SK-N-SH treated with all-trans-retinoic acid at 6 μM for 48 hours (cell line): ENCODE results near the gene TTC7B.

Experiments
- ATAC-seq: fragments of 200-7000 bp; cut with Tn5 transposase; 3 replicates; pipeline ENCODE4 v1.9.1; 2020; ENCODE audit warnings: mild to moderate bottlenecking, moderate library complexity
- BACH2 ChIP-seq: fragments of 250-450 bp; sonication (Bioruptor Pico); IDR thresholded peaks from 2 replicates; pipeline ENCODE4 v1.9.0; 2021; ENCODE audit warnings: mild to moderate bottlenecking, borderline replicate concordance
- CREB5 ChIP-seq: fragments of 250-450 bp; sonication (Bioruptor Pico); IDR thresholded peaks from 2 replicates; pipeline ENCODE4 v1.5.1; 2020; ENCODE audit warnings: low read depth, mild to moderate bottlenecking, moderate library complexity
- CSDC2 ChIP-seq: fragments of 250-450 bp; sonication (Bioruptor Pico); IDR thresholded peaks from 2 replicates; pipeline ENCODE4 v1.5.0; 2020; ENCODE audit warnings: mild to moderate bottlenecking, moderate library complexity
- GLIS3 ChIP-seq: fragments of 250-450 bp; sonication (Bioruptor Pico); IDR thresholded peaks from 2 replicates; pipeline ENCODE4 v1.5.0; 2020; ENCODE audit warnings: mild to moderate bottlenecking, moderate library complexity
- ISL1 ChIP-seq: fragments of 250-450 bp; sonication (Bioruptor Pico); IDR thresholded peaks from 2 replicates; pipeline ENCODE4 v2.1.2; 2022; ENCODE audit warnings: mild to moderate bottlenecking, moderate library complexity
- OSR1 ChIP-seq: fragments of 250-450 bp; sonication (Bioruptor Pico); IDR thresholded peaks from 2 replicates; pipeline ENCODE4 v1.8.0; 2022; ENCODE audit warnings: moderate library complexity, mild to moderate bottlenecking, inconsistent platforms
- PATZ1 ChIP-seq: fragments of 250-450 bp; sonication (Bioruptor Pico); IDR thresholded peaks from 2 replicates; pipeline ENCODE4 v1.8.0; 2020; ENCODE audit warnings: mild to moderate bottlenecking, moderate library complexity, borderline replicate concordance
- PPARA ChIP-seq: fragments of 250-450 bp; sonication (Bioruptor Pico); IDR thresholded peaks from 2 replicates; pipeline ENCODE4 v1.5.0; 2020; ENCODE audit warnings: mild to moderate bottlenecking, borderline replicate concordance
- RARB ChIP-seq: fragments of 250-450 bp; sonication (Bioruptor Pico); IDR thresholded peaks from 2 replicates; pipeline ENCODE4 v1.8.0; 2021; ENCODE audit warnings: mild to moderate bottlenecking, moderate library complexity
- SNAI2 ChIP-seq: fragments of 250-450 bp; sonication (Bioruptor Pico); IDR thresholded peaks from 2 replicates; pipeline ENCODE4 v1.5.0; 2020; ENCODE audit warnings: mild to moderate bottlenecking, moderate library complexity
- TOX ChIP-seq: fragments of 250-450 bp; sonication (Bioruptor Pico); IDR thresholded peaks from 2 replicates; pipeline ENCODE4 v1.8.0; 2021; ENCODE audit warnings: mild to moderate bottlenecking, moderate library complexity, borderline replicate concordance
- ZC3H10 ChIP-seq: fragments of 250-450 bp; sonication (Bioruptor Pico); IDR thresholded peaks from 2 replicates; pipeline ENCODE4 v1.5.1; 2021; ENCODE audit warnings: mild to moderate bottlenecking, moderate library complexity
- ZFP30 ChIP-seq: fragments of 450-650 bp; formaldehyde crosslinking; IDR thresholded peaks from 2 replicates; pipeline ENCODE4 v1.5.0; 2022; ENCODE audit warnings: mild to moderate bottlenecking, moderate library complexity
- ZNF565 ChIP-seq: fragments of 450-650 bp; formaldehyde crosslinking; conservative IDR thresholded peaks from 2 replicates; pipeline ENCODE4 v1.5.0; 2020; ENCODE audit warnings: low read depth, mild to moderate bottlenecking, moderate library complexity
- ZNF70 ChIP-seq: fragments of 450-650 bp; formaldehyde crosslinking; IDR thresholded peaks from 2 replicates; pipeline ENCODE4 v1.5.0; 2020; ENCODE audit warnings: mild to moderate bottlenecking, moderate library complexity
- ZNF8 ChIP-seq: fragments of 450-650 bp; formaldehyde crosslinking; IDR thresholded peaks from 2 replicates; pipeline ENCODE4 v1.5.0; 2020; ENCODE audit warnings: mild to moderate bottlenecking, moderate library complexity
- TF ChIP-seq, protein P1 (sequence below): fragments of 250-450 bp; sonication (Bioruptor Pico); IDR thresholded peaks from 2 replicates; pipeline ENCODE4 v1.5.1; 2021; ENCODE audit warnings: mild to moderate bottlenecking, moderate library complexity
- TF ChIP-seq, protein P2 (sequence below): fragments of 250-450 bp; sonication (Bioruptor Pico); IDR thresholded peaks from 2 replicates; pipeline ENCODE4 v1.5.0; 2020; ENCODE audit warnings: mild to moderate bottlenecking, moderate library complexity
- TF ChIP-seq, protein P3 (sequence below): fragments of 250-450 bp; sonication (Bioruptor Pico); IDR thresholded peaks from 2 replicates; pipeline ENCODE4 v1.8.0; 2021; ENCODE audit warnings: low read depth, mild to moderate bottlenecking, moderate library complexity, borderline replicate concordance

Gene TTC7B

DNA sequence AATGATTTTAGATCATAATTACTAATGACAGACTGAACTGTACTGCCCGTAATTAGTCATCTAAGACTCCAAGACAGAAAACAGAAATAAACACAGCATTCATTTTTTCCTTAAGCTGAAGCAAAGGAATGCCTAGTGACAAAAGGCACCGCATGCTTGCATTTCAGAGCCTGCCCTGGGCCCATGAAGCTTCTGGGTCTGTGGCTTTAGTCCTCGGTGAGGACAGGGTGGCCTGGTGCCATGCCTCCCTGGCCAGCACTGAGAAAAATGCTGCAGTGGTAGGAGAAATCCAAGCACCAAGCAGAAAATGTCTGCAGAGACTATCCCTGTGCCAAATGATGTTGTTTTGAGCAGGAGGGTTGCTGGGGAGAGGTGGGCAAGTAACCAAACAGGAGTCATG lies 247.8 kb downstream of the TTC7B start:
- TF ChIP-seq, protein P1, sequence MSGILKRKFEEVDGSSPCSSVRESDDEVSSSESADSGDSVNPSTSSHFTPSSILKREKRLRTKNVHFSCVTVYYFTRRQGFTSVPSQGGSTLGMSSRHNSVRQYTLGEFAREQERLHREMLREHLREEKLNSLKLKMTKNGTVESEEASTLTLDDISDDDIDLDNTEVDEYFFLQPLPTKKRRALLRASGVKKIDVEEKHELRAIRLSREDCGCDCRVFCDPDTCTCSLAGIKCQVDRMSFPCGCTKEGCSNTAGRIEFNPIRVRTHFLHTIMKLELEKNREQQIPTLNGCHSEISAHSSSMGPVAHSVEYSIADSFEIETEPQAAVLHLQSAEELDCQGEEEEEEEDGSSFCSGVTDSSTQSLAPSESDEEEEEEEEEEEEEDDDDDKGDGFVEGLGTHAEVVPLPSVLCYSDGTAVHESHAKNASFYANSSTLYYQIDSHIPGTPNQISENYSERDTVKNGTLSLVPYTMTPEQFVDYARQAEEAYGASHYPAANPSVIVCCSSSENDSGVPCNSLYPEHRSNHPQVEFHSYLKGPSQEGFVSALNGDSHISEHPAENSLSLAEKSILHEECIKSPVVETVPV (CRISPR knock-in tag): no peak
- TF ChIP-seq CREB5 (CRISPR knock-in tag) (no peak), SNAI2 (no peak), OSR1 (no peak), ZNF70 (no peak), ZNF565 (CRISPR knock-in tag) (no peak), ZNF8 (no peak), TOX (CRISPR knock-in tag) (no peak), RARB (no peak), GLIS3 (no peak), ZFP30 (CRISPR knock-in tag) (no peak), PATZ1 (CRISPR knock-in tag) (no peak), BACH2 (no peak), CSDC2 (no peak), ZC3H10 (CRISPR knock-in tag) (no peak), ISL1 (CRISPR knock-in tag) (no peak)
- TF ChIP-seq, protein P2, sequence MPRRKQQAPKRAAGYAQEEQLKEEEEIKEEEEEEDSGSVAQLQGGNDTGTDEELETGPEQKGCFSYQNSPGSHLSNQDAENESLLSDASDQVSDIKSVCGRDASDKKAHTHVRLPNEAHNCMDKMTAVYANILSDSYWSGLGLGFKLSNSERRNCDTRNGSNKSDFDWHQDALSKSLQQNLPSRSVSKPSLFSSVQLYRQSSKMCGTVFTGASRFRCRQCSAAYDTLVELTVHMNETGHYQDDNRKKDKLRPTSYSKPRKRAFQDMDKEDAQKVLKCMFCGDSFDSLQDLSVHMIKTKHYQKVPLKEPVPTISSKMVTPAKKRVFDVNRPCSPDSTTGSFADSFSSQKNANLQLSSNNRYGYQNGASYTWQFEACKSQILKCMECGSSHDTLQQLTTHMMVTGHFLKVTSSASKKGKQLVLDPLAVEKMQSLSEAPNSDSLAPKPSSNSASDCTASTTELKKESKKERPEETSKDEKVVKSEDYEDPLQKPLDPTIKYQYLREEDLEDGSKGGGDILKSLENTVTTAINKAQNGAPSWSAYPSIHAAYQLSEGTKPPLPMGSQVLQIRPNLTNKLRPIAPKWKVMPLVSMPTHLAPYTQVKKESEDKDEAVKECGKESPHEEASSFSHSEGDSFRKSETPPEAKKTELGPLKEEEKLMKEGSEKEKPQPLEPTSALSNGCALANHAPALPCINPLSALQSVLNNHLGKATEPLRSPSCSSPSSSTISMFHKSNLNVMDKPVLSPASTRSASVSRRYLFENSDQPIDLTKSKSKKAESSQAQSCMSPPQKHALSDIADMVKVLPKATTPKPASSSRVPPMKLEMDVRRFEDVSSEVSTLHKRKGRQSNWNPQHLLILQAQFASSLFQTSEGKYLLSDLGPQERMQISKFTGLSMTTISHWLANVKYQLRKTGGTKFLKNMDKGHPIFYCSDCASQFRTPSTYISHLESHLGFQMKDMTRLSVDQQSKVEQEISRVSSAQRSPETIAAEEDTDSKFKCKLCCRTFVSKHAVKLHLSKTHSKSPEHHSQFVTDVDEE (CRISPR knock-in tag): no peak
- TF ChIP-seq, protein P3, sequence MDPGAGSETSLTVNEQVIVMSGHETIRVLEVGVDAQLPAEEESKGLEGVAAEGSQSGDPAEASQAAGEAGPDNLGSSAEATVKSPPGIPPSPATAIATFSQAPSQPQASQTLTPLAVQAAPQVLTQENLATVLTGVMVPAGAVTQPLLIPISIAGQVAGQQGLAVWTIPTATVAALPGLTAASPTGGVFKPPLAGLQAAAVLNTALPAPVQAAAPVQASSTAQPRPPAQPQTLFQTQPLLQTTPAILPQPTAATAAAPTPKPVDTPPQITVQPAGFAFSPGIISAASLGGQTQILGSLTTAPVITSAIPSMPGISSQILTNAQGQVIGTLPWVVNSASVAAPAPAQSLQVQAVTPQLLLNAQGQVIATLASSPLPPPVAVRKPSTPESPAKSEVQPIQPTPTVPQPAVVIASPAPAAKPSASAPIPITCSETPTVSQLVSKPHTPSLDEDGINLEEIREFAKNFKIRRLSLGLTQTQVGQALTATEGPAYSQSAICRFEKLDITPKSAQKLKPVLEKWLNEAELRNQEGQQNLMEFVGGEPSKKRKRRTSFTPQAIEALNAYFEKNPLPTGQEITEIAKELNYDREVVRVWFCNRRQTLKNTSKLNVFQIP: no peak
- TF ChIP-seq, all 23 proteins: peak for 0
- ATAC-seq: no peak

- ATAC-seq: no peak
- TF ChIP-seq GLIS3 (no peak), PPARA (CRISPR knock-in tag) (no peak), SNAI2 (no peak), TOX (CRISPR knock-in tag) (no peak), RARB (no peak), PATZ1 (CRISPR knock-in tag) (no peak), ZNF565 (CRISPR knock-in tag) (no peak)
- TF ChIP-seq, protein P3: no peak
- TF ChIP-seq, all 23 proteins: peak for 0
These were observed 248.2 kb downstream of the TTC7B start for GRCh38 chr14:90567991-90568390.
